ENCODE results near the gene HDDC3.

GRCh38 chr15:90905306-90906180 is 26.8 kb downstream of the HDDC3 start:
- no peak for TF ChIP-seq POLR2A (IDR thresholded peaks at IDR 0.05)
- TF ChIP-seq, protein P1, sequence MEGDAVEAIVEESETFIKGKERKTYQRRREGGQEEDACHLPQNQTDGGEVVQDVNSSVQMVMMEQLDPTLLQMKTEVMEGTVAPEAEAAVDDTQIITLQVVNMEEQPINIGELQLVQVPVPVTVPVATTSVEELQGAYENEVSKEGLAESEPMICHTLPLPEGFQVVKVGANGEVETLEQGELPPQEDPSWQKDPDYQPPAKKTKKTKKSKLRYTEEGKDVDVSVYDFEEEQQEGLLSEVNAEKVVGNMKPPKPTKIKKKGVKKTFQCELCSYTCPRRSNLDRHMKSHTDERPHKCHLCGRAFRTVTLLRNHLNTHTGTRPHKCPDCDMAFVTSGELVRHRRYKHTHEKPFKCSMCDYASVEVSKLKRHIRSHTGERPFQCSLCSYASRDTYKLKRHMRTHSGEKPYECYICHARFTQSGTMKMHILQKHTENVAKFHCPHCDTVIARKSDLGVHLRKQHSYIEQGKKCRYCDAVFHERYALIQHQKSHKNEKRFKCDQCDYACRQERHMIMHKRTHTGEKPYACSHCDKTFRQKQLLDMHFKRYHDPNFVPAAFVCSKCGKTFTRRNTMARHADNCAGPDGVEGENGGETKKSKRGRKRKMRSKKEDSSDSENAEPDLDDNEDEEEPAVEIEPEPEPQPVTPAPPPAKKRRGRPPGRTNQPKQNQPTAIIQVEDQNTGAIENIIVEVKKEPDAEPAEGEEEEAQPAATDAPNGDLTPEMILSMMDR (IDR thresholded peaks at IDR 0.05), result no peak

Measured in right lobe of liver (tissue), 4 donors.